Measurements from ENCODE around the gene CUX1. TPM values are rescaled to one million over a fixed set of nuclear protein-coding genes. Genes with fewer than 3 reads are reported as not detected.
"Not testable (repeated sequence)": the region's sequence is repeated elsewhere in the genome, so short reads cannot be mapped to it uniquely, and the experiment has no call there.

Gene CUX1
- polyA plus RNA-seq, 1 donor: 101 TPM

DNA sequence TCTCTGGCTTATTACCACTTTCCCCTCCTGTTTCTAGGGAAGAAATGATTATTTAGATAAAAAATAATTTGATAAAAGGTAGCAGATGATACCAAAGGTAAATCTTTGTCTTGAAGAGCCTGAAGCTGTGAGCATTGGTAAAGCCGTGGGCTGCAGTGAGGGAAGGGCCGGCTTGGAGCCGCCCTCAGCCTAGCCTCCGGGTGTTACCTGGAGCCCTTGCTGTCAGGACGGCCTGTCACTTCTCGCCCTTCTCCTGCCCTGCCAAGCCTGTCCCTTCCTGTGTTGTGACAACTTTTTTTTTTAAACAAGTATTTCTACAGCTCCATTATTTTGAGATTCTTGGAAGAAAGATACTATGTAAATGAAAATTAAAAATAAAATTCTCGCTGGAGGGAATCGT, 7.0 kb downstream of the CUX1 start:
- DNase-seq: no peak

DNA sequence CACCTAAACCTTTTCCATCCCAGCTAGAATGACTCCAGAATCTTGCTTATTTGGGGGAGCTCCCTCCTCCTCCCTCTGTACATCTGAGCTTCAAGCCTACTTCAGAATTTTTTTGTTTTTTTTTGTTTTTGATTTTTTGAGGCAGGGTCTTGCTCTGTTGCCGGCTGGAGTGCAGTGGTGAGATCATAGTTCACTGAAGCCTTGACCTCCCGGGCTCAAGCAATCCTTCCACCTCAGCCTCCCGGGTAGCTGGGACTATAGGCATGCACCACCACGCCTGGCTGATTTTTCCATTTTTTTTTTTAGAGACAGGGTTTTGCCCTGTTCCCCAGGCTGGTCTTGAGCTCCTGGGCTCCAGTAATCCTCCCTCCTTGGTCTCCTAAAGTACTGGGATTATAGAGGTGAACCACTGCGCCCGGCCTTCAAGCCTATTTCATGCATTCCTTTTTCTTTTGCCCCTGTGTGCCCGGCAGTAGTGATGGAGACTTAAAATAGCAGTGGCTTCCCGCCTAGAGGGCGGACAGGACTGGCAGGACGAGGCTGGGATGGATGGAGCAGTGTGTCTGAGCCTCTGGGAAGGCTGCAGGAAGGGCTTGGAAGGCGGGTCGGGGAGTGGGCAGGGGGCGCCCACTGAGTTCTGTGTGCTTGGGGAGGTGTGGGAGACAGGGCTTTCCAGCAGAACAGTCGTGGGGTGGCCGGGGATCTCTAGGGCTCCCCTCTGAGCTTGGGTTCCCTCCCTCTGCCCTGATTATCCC, 8.8 kb downstream of the CUX1 start:
- no peak for DNase-seq

DNA sequence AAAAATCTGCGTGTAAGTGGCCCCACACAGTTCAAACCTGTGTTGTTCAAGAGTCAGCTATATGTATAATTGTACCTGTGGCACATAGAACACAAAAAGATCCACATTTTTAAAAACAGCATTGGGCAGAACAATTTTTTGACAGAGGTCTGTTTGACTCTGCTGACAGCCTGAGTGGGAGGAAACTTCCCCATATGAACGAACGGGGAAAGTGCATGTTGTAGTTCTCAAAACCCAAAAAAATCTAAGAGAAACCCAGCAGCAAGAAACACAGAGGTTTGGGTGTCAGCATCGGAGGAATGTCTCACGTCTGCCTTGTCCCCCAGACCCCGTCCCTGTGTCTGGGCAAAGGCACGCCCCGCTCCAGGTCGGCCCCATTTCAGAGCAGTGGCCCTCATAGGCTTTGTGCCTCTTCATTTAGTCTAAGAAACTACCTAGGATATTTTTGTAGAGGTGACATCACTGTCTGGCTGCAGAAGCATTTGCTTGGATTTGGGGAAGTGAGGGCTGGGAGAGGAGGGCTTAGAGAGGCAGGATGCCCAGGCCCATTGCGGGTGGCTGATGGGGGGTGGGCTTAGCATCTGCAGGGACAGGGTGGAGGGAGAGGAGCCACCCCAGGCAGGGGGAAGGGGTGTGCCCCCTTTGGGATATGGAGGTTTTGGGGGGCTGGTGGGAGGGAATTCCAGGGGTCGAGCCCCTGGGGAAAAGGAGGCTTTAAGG, 11.0 kb downstream of the CUX1 start:
- DNase-seq: no peak

DNA sequence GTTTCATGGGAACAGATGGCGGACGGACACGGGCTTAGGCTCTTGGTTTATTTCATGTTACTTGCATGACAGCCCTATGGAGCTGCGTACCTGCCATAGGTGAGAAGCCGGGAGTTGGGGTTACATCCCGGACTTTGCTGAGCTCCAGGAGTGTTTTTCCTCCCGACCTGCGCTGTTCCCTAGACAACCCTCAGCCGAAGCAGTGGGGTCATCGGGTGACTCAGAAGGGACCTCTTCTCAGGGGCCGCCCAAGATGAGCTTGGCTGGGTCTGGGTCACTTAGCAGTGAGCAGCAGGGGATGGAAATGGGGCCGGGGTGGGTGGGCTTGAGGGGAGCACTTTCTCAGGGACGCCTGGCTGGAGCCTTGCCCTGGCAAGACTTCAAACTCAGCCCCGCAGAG, 11.9 kb downstream of the CUX1 start:
- no peak for DNase-seq

DNA sequence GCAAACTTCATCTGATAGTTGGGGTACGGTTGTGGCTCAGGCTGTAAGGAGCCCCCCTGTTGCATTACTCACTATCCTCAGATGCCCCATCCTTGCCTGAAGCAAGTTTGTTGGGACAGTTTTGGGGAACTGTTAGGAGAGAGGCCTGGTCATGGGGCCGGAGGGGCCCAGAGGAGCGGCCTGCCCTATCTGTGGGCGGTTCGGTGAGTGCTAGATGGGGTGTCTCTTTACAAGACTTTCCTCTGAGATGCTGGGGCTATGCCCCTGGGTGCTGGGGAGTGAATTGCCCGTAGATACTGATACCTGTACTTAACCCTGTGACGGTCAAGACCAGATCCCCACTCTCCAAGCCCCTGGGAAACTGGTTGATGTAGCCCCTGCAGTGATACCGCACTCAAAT, 12.4 kb downstream of the CUX1 start:
- DNase-seq: no peak

DNA sequence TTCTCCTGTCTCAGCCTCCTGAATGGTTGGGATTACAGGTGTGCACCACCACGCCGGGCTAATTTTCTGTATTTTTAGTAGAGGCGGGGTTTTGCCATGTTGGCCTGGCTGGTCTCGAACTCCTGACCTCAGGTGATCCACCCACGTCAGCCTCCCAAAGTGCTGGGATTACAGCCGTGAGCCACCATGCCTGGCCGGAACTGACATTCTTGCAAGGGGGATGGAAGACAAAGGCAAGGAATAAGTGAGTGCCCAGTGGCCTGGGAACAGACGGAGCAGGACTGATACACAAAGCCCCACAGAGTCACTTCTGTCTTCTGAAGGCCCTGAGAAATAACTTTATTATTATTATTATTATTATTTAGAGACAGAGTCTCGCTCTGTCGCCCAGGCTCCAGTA, 14.0 kb downstream of the CUX1 start:
- not testable (repeated sequence) for DNase-seq

DNA sequence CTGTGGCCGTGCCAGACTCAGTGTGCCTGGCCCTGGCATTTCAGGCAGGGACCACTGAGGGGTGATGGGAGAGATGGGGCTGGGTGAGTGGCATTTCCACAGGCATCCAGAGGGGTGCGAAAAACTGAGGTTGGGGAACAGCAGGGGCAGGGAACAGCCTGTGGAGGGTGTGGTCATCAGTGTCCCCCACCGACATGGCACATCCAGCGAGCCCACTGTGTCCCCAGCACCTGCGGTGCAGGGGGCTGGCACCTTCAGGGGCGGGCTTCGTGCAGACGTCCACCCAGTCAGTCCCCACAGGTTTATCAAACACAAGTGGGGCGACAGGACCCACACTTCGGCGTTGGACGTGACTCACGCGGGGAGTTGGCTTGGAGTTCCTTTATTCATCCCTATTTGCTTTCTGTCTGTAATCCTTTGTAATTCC, 14.8 kb downstream of the CUX1 start:
- DNase-seq: no peak

DNA sequence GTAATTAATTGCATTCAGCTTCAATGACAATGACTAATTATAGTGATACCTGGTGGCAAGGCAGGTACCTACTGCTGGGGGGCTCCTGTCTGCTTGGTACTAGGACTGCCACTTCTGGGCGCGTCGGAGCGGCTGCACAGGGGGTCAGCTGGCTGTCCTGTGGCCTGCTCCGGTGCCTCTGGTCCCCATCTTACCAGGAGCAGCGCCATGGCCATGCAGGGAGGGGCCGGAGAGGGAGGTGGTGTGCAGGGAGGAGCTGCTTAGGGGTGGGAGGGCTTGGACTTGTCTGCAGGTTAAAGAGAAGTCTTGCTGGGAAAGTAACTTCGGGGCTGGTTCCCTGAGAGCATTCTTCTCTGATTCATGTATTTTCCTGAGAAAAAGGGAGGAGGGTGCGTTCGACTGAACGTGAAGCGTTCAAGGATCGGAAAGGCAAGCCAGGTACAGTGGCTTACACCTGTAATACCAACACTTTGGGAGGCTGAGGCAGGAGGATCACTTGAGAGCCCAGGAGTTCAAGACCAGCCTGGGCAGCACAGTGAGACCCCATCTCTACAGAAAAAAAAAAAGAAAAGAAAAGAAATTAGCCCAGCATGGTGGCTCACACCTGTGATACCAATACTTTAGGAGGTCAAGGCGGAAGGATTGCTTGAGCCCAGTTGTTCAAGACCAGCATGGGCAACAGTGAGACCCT, 15.4 kb downstream of the CUX1 start:
- no peak for DNase-seq

DNA sequence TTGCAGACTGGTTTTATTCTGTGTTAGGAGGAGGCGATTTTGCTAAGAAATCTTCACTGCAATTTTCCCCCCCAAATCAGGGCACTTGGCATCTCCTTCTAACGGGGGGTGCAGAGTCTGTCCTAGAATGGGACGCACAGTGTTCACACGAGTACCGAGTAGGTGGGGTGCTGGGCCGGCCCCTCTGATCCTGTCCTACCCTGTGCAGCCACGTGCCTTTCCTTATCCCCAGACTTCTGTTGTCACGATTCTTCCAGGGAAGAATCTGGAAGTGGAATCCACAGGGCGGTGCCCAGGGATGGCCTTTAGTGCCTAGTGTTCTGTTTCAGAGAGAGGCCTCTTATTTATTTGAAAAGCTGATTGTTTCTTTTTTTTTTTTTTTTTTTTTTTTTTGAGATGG, 16.4 kb downstream of the CUX1 start:
- no peak for DNase-seq

DNA sequence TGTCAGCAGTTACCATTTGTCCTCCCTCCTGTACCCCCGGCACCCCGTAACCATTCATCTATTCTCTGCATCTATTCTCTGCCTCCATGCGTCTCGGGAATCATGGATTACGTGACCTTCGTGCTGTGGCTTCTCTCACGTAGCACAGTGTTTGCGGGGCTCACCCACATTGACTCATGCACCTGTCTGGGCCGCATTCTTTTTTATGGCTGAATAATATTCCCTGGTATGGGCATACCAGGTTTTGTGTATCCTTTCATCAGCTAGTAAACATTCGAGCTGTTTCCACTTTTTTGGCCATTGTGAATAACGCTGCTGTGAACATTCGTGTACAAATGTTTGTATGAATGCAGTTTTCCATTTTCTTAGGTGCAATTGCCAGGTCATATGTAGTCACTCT, 17.7 kb downstream of the CUX1 start:
- DNase-seq: no peak

DNA sequence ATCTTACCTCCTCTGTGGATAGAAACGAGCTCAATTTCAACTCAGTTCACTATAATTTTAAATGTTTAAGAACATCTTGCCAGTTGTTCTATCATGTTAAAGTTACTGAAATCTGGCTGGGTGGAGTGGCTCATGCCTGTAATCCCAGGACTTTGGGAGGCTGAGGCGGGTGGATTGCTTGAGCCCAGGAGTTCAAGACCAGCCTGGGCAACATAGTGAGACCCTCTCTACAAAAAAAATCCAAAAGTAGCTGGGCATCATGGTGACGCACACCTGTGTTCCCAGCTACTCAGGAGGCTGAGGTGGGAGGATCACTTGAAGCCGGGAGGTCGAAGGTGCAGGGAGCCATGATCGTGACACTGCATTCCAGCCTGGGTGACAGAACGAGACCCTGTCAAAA, 20.0 kb downstream of the CUX1 start:
- DNase-seq: not testable (repeated sequence)

DNA sequence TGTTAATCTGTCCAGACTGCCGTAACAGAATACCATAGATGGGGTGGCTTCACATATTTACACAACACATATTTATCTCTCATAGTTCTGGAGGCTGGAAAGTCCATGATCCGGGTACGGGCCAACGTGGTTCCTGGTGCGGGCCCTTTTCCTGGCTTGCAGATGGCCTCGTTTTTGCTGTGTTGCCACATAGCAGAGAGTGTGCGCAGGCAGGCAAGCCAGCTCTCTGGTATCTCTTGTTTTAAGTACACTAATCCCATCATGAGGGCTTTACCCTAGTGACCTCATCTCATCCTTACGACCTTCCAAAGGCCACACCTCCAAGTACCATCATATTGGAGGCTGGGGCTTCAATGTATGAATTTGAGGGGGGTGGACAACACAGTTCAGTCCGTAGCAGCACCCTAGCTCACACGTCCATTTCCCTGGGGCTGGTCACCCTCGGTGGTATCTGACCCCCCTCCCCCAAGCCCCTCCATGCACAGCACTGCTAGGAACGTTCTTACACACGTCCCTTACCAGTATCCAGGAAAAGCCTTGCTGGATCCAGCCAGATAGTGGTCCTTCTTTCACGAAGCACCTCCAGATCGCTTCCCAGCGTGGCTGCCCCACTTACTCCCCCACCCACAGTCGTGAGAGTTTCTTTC, 21.5 kb downstream of the CUX1 start:
- no peak for DNase-seq

DNA sequence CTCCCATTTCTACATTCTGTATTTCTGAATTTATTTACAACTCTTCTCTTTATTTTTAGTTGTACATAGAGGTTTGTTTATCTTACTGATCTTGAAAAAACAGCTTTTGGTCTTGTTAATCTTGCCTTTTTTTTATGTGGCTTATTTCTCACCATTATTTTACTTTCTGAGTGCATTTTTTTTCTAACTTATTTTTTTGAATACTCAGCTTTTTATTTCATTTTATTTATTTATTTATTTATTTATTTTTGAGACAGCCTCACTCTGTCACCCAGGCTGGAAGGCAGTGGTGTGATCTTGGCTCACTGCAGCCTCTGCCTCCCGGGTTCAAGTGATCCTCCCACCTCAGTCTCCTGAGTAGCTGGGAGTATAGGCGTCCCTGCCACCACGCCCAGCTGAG, 23.9 kb downstream of the CUX1 start:
- no peak for DNase-seq

DNA sequence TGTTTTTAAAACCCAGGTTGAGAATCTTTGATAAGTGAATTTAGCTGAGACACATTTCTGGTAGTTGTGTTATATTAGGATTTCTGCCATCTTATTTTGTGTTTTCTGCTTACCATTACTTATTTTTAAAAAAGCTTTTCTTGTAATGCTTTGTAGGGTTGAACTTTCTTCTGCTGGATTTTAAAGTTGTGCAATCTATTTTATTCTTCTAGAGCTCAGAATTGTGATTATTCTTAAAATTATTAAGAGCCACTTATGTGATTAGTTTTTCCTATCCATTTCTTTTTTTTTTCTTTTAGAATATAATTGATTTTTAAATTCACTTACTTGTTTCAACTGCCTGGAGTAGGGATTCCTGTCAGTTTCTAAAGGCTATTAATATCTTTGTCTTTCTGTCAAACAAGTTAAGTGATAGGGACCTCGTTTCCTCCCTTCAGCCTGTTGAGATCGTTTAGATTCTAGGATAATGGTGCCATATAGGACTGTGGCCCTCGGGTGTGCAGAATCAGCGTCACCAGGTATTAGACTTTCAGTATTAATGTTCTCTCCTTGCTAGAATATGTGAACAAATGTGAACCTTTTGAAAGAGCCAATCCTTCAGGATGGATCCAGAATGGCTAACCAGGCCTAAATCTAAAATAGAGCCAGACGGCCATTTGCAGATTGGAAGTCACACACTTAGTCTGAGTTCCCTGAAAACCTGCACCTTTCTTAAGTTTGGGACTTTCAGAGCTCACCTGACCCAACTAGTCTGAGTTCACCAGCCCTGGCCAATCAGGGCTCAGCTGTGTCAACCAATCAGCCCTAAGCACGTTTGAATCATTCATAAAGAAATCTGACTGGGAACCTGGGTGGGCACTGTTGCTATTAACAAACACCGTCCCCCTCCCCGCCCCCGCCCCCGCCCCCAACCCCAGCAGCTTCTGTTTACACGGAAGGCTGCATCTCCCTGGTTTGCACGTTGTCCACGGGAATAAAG, 26.2 kb downstream of the CUX1 start:
- no peak for DNase-seq

DNA sequence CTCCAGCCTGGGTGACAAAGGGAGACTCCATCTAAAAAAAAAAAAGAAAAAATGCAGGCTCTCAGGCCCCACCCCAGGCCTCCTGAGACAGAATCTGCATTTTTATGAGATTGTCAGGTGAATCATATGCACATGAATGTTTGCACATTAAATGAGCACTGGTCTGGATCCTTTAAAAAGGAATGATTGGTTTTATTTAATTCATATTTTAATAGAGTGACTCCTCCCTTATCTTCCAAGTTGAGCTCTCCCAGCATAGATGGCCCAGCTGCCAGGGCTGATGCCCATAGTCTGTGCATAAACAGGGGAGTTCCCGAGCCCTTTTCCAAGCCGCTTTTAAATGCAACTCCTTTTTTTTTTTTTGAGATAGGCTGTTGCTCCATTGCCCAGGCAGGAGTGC, 28.5 kb downstream of the CUX1 start:
- DNase-seq: no peak

DNA sequence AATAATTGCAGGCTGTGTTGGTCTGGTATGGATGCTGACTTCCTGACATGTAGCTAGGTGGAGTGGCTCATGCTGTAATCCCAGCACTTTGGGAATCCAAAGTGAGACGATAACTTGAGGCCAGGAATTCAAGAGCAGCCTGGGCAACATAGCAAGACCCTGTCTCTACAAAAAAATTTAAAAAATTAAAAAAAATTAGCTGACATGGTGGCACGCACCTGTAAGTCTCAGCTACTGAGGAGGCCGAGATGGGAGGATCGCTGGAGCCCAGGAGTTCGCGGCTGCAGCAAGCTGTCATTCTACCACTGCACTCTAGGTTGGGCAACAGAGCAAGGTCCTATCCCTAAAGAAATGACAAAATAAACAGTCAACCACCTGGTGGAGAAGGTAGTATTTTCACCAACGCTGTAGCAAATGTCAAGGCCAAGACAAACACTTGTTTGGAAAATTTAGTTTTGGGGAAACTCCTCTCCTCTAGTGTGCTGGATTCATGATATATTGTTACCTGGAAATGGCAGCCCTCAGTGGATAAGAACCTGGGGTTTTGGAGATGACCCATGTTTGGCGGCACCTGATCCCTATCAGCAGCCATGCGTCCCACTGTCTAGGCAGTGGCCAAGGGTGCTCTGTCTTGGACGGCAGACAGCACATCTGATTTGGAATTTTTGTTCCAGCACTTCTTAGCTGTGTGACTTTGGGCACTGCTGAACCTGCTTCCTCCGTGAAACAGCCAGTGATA, 29.5 kb downstream of the CUX1 start:
- no peak for DNase-seq

DNA sequence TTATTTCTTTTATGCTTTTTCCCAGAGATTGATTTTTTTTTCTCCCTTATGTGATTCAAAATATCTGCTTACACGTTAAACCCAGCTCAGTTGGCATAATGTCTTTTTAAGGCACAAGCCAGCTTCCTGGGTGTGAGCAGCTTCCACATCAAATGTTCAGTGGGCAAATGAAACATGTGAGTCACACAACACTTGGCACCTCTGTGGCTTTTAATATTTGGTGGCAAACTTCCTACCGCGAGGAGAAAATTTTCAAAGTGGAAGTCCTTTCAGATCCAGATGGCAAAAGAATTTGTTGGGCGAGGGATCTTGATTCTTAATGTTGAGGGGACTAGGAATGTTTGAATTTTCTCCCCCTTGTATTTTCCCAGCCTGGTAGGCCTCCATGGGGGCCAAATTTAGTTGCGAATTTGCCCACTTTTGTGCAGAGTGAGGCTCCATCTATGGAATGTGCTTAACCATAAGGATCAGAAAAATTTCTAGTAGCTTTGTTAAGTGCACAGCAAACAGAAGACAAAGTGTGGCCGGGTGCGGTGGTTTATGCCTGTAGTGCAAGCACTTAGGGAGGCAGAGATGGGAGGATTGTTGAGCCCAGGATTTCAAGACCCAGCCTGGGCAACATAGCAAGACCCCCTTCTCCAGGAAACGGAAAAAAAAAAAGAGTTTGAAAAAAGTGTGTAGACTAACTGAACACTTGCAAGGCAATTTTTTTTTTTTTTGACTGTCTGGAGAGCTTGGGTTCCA, 31.0 kb downstream of the CUX1 start:
- DNase-seq: no peak

DNA sequence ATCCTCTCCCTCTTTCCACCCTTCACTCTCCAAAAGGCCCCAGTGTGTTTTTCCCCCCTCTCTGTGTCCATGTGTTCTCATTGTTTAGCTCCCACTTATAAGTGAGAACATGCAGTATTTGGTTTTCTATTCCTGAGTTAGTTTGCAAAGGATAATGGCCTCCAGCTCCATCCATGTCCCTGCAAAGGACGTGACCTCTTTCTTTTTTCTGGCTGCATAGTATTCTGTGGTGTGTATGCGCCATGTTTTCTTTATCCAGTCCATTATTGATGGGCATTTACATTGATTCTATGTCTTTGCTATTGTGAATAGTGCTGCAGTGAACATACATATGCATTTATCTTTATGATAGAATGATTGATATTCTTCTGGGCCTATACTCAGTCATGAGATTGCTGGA, 31.9 kb downstream of the CUX1 start:
- not testable (repeated sequence) for DNase-seq

DNA sequence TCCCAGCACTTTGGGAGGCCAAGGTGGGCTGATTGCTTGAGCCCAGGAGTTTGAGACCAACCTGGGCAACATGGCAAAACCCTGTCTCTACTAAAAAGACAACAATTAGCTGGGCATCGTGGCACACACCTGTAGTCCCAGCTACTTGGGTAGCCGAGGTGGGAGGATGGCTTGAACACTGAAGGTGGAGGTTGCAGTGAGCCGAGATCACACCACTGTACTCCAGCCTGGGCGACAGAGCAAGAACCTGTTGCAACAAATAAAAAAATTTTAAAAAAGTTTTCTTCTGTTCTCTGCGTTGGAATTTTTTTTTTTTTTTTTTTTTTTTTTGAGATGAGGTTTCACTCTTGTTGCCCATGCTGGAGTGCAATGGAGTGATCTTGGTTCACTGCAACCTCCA, 34.9 kb downstream of the CUX1 start:
- DNase-seq: not testable (repeated sequence)

DNA sequence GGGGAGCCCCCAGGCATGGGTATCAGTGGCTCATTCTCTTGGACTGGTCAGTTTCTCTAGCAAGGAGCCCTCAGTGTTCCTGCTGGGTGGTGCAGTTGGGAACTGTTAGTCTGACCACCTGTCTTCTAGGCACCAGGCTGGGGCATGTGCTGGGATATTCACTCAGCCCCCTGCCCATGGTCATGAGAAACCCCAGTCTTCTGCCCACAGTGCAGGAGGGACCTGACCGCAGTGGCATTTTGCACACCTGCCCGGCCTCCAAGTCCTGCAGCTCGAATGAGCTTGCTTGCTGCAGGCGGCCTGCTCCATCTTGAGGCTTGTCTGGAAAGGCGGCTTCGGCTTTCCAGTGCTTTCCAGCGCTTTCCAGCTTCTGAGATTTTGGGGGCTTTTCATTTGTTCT, 36.3 kb downstream of the CUX1 start:
- DNase-seq: no peak

Data from left kidney (tissue), 2 donors.